ENCODE data around the gene FSD1L. TPM values are rescaled to one million over a fixed set of nuclear protein-coding genes. Genes with fewer than 3 reads are reported as not detected.

FSD1L gene
- total RNA-seq, 6 experiments from 2014 or later = 1.6 to 3.0 (median 2.4) TPM

DNA sequence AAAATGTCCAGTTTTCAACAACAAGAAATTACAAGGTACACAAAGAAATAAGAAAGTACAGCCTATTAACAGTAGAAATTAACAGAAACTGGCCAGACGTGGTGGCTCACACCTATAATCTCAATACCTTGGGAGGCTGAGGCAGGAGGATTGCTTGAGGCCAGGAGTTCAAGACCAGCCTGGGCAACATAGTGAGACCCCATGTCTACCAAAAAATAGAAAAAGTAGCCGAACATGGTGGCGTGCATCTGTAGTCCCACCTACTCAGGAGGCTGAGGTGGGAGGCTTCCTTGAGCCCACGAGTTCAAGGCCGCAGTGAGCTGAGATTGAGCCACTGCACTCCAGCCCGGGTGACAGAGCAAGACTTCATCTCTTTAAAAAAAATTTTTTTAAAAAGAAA is 41.5 kb upstream of the FSD1L start:
- no peak overlapping the region for H3K27ac Mint-ChIP-seq
- peaks cover 17% of the 10 kb centered on the region for H3K27me3 Mint-ChIP-seq (ENCODE audit: insufficient read depth)
- TF ChIP-seq CTCF (IDR thresholded peaks at IDR 0.05) = no peak
- H3K4me3 Mint-ChIP-seq = no peak overlapping the region
- no peak for DNase-seq
- no peaks in the 10 kb centered on the region for H3K9me3 Mint-ChIP-seq
- no peaks in the 10 kb centered on the region for H3K36me3 Mint-ChIP-seq (ENCODE audit: low read depth)
- peaks cover 19% of the 10 kb centered on the region for H3K4me1 Mint-ChIP-seq (ENCODE audit: low read depth)

DNA sequence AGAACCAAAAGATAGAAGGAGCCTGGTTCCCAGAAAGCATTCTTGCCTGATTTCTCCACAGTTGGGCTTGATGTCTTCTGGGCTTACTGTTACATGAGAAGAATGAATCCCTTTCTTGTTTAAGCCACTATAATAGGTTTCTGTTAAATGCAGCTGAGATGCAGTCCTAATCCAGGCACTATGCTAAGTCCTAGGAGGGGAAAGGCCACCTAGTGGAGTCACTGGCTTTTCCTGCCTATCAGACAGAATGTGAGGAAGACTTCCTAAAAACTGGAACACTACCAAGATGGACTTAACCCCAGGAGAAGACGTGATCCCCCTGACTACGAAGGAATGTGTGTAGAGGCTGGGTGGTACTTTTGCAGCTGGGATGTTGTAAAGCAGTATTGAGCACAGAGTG is 34.3 kb upstream of the FSD1L start:
- peak; percentile 19 for DNase-seq

GRCh38 chr9:105414947-105415661 is 32.7 kb upstream of the FSD1L start:
- no peak for DNase-seq
- H3K27me3 Mint-ChIP-seq (ENCODE audit: insufficient read depth) = peaks cover 3% of the 10 kb centered on the region
- H3K4me1 Mint-ChIP-seq (ENCODE audit: low read depth) = peaks cover 19% of the 10 kb centered on the region
- H3K27ac Mint-ChIP-seq = no peak overlapping the region
- peak; percentile 96 for TF ChIP-seq CTCF (IDR thresholded peaks at IDR 0.05)
- H3K36me3 Mint-ChIP-seq (ENCODE audit: low read depth) = no peaks in the 10 kb centered on the region
- H3K9me3 Mint-ChIP-seq = peaks cover 5% of the 10 kb centered on the region; the same call in 1 of the 2 replicates
- peak overlapping the region; percentile 54; the same call in 1 of the 2 replicates for H3K4me3 Mint-ChIP-seq

More for the DNA sequence above, 34.3 kb upstream of the FSD1L start:
- H3K36me3 Mint-ChIP-seq (ENCODE audit: low read depth) = no peaks in the 10 kb centered on the region
- peaks cover 3% of the 10 kb centered on the region for H3K27me3 Mint-ChIP-seq (ENCODE audit: insufficient read depth)
- TF ChIP-seq CTCF (IDR thresholded peaks at IDR 0.05) = peak; percentile 66
- peaks cover 5% of the 10 kb centered on the region; the same call in 1 of the 2 replicates for H3K9me3 Mint-ChIP-seq
- H3K4me1 Mint-ChIP-seq (ENCODE audit: low read depth) = peaks cover 19% of the 10 kb centered on the region
- no peak overlapping the region for H3K27ac Mint-ChIP-seq
- no peak overlapping the region for H3K4me3 Mint-ChIP-seq

DNA sequence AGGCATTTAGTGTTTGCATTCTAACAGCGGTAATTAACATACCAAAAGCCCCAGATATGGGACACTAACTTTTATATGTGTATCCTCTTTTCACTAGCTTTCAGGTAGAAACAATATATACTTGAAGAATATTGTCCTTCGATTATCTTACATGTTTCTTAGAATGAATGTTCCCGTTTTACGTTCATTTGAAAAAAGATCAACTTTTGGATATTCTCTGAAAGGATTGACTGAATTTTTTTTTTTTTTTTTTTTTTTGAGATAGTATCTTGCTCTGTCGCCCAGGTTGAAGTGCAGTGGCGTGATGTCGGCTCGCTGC is 32.2 kb upstream of the FSD1L start:
- Mint-ChIP-seq H3K27me3 (ENCODE audit: insufficient read depth) (peaks cover 3% of the 10 kb centered on the region), H3K9me3 (peaks cover 5% of the 10 kb centered on the region; the same call in 1 of the 2 replicates), H3K4me3 (no peak overlapping the region), H3K36me3 (ENCODE audit: low read depth) (no peaks in the 10 kb centered on the region), H3K4me1 (ENCODE audit: low read depth) (peaks cover 19% of the 10 kb centered on the region), H3K27ac (no peak overlapping the region)
- no peak; the same call in 1 of the 2 replicates for TF ChIP-seq CTCF (IDR thresholded peaks at IDR 0.05)
- DNase-seq = no peak

- no peaks in the 10 kb centered on the region; the same call in 1 of the 2 replicates for H3K27me3 Mint-ChIP-seq (ENCODE audit: insufficient read depth)
- no peak for TF ChIP-seq CTCF (IDR thresholded peaks at IDR 0.05)
- H3K27ac Mint-ChIP-seq = no peak overlapping the region
- peaks cover 19% of the 10 kb centered on the region for H3K4me1 Mint-ChIP-seq (ENCODE audit: low read depth)
- no peak for DNase-seq
- H3K9me3 Mint-ChIP-seq = peaks cover 1% of the 10 kb centered on the region; the same call in 1 of the 2 replicates
- no peak overlapping the region for H3K4me3 Mint-ChIP-seq
- H3K36me3 Mint-ChIP-seq (ENCODE audit: low read depth) = no peaks in the 10 kb centered on the region
Observed at GRCh38 chr9:105416840-105417239, 31.0 kb upstream of the FSD1L start.
